GM23248 (cell line): ENCODE data around the gene THOC1.

ENCODE experiments used
- EZH2 ChIP-seq: fragments of 200-600 bp; sonication (generic); IDR thresholded peaks from 2 replicates; pipeline ENCODE4 v1.6.1; 2018; ENCODE audit warnings: antibody characterized with exemption, mild to moderate bottlenecking; ENCODE audit not compliant: insufficient read depth, poor library complexity, severe bottlenecking
- EZH2phosphoT487 ChIP-seq: fragments of 200-600 bp; sonication (generic); IDR thresholded peaks from 2 replicates; pipeline ENCODE4 v1.6.1; 2018; ENCODE audit warnings: antibody characterized with exemption, moderate library complexity, mild to moderate bottlenecking, low read depth; ENCODE audit not compliant: insufficient read depth

- TF ChIP-seq EZH2phosphoT487 (no peak), EZH2 (no peak)
These were observed 76.1 kb downstream of the THOC1 start for GRCh38 chr18:191725-192124.
